LNCAP (cell line): ENCODE results near the gene CD164L2.
A peak's percentile ranks its signal among the peaks of the same experiment; 100 is the strongest.

ENCODE experiments used
- TF ChIP-seq, protein P1 (sequence below): fragments of 450-650 bp; IDR thresholded peaks from 2 replicates; pipeline ENCODE4 v1.5.1; 2017; ENCODE audit warnings: mild to moderate bottlenecking

The CD164L2 gene

DNA sequence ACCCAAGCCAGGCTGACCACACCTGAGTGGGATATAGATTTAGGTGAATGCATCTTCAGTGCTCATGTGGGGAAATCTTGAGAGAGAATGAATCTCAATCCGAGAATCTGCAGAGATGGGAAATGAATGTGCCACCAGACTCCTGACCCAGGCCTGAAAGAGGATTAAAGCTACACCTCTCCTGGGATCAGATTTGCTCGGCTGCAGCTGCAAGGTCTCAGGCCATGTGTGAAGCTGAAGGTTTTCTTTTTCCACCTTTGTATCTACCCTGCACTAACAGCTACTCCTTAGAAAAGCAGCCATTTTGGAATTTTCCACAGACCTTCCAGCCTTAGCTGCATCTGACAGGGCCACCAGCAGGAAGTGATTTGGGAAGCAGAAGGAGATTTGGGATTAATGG, 27.6 kb upstream of the CD164L2 start:
- TF ChIP-seq, protein P1, sequence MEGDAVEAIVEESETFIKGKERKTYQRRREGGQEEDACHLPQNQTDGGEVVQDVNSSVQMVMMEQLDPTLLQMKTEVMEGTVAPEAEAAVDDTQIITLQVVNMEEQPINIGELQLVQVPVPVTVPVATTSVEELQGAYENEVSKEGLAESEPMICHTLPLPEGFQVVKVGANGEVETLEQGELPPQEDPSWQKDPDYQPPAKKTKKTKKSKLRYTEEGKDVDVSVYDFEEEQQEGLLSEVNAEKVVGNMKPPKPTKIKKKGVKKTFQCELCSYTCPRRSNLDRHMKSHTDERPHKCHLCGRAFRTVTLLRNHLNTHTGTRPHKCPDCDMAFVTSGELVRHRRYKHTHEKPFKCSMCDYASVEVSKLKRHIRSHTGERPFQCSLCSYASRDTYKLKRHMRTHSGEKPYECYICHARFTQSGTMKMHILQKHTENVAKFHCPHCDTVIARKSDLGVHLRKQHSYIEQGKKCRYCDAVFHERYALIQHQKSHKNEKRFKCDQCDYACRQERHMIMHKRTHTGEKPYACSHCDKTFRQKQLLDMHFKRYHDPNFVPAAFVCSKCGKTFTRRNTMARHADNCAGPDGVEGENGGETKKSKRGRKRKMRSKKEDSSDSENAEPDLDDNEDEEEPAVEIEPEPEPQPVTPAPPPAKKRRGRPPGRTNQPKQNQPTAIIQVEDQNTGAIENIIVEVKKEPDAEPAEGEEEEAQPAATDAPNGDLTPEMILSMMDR, result no peak

GRCh38 chr1:27409669-27410068, 26.5 kb upstream of the CD164L2 start:
- TF ChIP-seq, protein P1, result no peak

DNA sequence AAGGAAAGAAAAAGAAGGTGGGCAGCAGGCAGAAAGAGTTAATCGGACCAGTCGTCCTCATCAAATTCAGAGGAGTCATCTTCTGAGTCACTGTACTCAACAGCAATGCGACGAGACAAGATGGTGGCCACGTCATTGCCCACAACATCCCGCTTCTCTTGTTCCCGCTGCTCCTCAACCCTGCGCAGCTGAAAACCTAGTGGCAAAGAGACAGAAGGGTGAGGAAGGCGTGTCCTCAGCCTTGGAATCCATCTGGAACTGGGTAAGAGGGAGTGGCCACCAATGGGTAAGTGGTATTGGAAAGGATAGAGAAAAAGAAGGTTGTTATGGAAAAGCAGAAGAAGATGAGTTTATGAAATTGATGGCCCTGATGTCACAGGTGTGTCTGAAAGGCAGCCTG, 25.0 kb upstream of the CD164L2 start:
- TF ChIP-seq, protein P1, result no peak

GRCh38 chr1:27406362-27406680, 23.2 kb upstream of the CD164L2 start:
- TF ChIP-seq, protein P1, result no peak

DNA sequence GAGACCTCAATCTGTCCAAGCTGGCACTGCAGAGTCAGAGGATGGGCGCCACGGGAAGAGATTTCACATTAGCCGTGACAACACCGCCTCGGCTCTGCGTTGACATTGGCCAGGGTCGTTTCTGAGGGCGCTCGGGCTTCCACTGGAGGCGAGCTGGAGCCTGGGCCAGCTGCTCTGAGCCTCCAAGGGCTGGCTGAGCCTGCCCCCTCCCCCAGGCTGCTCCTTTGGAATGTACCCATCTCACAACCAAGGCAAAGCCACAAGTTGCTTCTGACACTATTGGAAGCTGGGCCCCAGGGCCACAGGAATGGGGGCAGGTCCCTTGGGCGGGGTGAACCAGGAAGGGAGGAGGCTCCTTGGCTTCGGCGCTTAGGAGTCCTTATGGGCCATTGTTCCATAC, 21.9 kb upstream of the CD164L2 start:
- TF ChIP-seq, protein P1, result no peak

GRCh38 chr1:27403931-27404330, 20.8 kb upstream of the CD164L2 start:
- TF ChIP-seq, protein P1, result no peak

DNA sequence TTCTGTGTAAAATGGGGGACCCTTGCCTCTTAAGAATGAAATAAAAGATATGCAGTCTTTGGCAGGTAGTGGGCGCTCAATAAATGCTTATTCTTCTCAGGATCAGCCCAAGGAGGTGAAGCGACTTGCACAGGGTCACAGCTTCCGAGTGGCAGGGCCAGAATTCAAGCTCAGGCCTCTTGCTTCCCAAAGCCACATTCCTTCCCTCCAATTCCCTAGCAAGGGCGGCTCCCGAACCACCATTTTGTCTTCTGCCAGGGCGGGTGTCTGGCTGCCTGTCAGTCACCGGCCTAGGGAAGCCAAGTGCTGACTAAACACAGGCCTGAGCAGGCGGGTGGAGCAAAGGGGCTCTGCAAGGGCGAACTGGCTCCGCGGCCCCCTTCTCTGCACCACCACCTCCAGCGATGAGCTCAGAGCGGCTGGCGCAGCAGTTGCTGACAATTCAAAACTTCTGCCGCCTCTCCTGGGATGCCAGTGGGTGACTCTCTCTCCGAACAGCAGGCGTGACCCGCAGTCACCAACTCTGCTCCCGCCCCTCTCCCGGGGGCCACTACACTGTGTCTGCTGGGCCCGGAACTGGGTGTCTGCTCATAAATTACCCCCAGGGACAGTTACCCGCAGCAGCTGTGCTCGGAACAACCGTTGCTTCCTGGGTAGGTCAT, 20.1 kb upstream of the CD164L2 start:
- TF ChIP-seq, protein P1, result no peak

- TF ChIP-seq, protein P1, result peak; percentile 29; the same call in 1 of the 2 replicates
Observed at GRCh38 chr1:27402349-27402754, 19.2 kb upstream of the CD164L2 start.
